HL-60 (cell line): ENCODE data around the gene MCU.

Experiments used
- DNase-seq, 2 experiments: peaks; one replicate each; pipeline ENCODE4 v3.0.0-alpha.2; 2010 to 2020; ENCODE audit warnings: low read depth in 1 of 2, low spot score in 1 of 2
- H3K27ac ChIP-seq: fragments of 250-450 bp; sonication (Bioruptor Pico); replicated peaks from 2 replicates; pipeline ENCODE4 v1.5.1; 2020; ENCODE audit warnings: mild to moderate bottlenecking, moderate library complexity
- H3K27me3 ChIP-seq: fragments of 250-450 bp; sonication (Bioruptor Pico); 2 replicates; pipeline ENCODE4 v1.5.1; 2021; ENCODE audit warnings: mild to moderate bottlenecking, moderate library complexity; ENCODE audit not compliant: insufficient read depth, poor library complexity, severe bottlenecking
- H3K4me3 ChIP-seq: replicated peaks from 2 replicates; pipeline ENCODE4 v1.5.1; 2011; ENCODE audit warnings: mild to moderate bottlenecking, control low read depth, low read length; ENCODE audit not compliant: insufficient read depth
- CTCF ChIP-seq: IDR thresholded peaks from one replicate; pipeline ENCODE4 v1.5.1; 2011; ENCODE audit warnings: low read length, control low read depth, inconsistent platforms; ENCODE audit not compliant: insufficient read depth
- GABPA ChIP-seq: IDR thresholded peaks from 2 replicates; pipeline ENCODE4 v1.6.1; 2012; ENCODE audit warnings: low read depth
- POLR2AphosphoS5 ChIP-seq: IDR thresholded peaks from 2 replicates; pipeline ENCODE4 v1.6.1; 2012; ENCODE audit warnings: low read depth
- REST ChIP-seq: IDR thresholded peaks from 2 replicates; pipeline ENCODE4 v1.6.1; 2012; ENCODE audit warnings: low read depth; ENCODE audit not compliant: insufficient replicate concordance
- SPI1 ChIP-seq: IDR thresholded peaks from 2 replicates; pipeline ENCODE4 v1.6.1; 2012; ENCODE audit warnings: low read depth, mild to moderate bottlenecking, borderline replicate concordance

Gene MCU

GRCh38 chr10:72792288-72792687 is 100.3 kb downstream of the MCU start:
- Histone ChIP-seq H3K4me3 (no peak overlapping the region), H3K27me3 (no peaks in the 10 kb centered on the region), H3K27ac (no peak overlapping the region)
- no peak for DNase-seq
- no peak for TF ChIP-seq POLR2AphosphoS5
- TF ChIP-seq GABPA, result no peak
- TF ChIP-seq CTCF, result no peak
- TF ChIP-seq REST, result no peak
- TF ChIP-seq SPI1, result no peak

- TF ChIP-seq POLR2AphosphoS5 (no peak), REST (no peak), CTCF (no peak), GABPA (no peak), SPI1 (no peak)
- Histone ChIP-seq H3K4me3 (no peak overlapping the region), H3K27me3 (no peaks in the 10 kb centered on the region), H3K27ac (no peak overlapping the region)
- DNase-seq, result no peak
Observed at GRCh38 chr10:72793752-72794151, 101.8 kb downstream of the MCU start.

- TF ChIP-seq CTCF (no peak), POLR2AphosphoS5 (no peak), REST (no peak), SPI1 (no peak), GABPA (no peak)
- no peak overlapping the region for H3K27ac ChIP-seq
- H3K27me3 ChIP-seq, result no peaks in the 10 kb centered on the region
- no peak overlapping the region for H3K4me3 ChIP-seq
- DNase-seq, result no peak
Observed at GRCh38 chr10:72794260-72794659, 102.3 kb downstream of the MCU start.
